HG03103 (cell line): ENCODE results near the gene ME1.
A peak's percentile ranks its signal among the peaks of the same experiment; 100 is the strongest.
"Not testable (repeated sequence)": the region's sequence is repeated elsewhere in the genome, so short reads cannot be mapped to it uniquely, and the experiment has no call there.

Source experiments
- ATAC-seq: cut with Tn5 transposase; IDR thresholded peaks from one replicate; pipeline ENCODE4 v1.9.1; 2021; ENCODE audit warnings: low read depth; ENCODE audit not compliant: unreplicated experiment

Gene ME1

GRCh38 chr6:83430611-83431544 lies at the start of gene ME1:
ME1 (minus strand) TSS chr6:83431051; CDS start chr6:83430954, 97 bp downstream.
- ATAC-seq = peak; percentile 69

GRCh38 chr6:83480470-83480869 lies 49.6 kb upstream of the ME1 start:
- ATAC-seq = no peak

GRCh38 chr6:83479389-83479788 lies 48.5 kb upstream of the ME1 start:
- no peak for ATAC-seq

GRCh38 chr6:83476971-83477370 lies 46.1 kb upstream of the ME1 start:
- ATAC-seq = no peak

DNA sequence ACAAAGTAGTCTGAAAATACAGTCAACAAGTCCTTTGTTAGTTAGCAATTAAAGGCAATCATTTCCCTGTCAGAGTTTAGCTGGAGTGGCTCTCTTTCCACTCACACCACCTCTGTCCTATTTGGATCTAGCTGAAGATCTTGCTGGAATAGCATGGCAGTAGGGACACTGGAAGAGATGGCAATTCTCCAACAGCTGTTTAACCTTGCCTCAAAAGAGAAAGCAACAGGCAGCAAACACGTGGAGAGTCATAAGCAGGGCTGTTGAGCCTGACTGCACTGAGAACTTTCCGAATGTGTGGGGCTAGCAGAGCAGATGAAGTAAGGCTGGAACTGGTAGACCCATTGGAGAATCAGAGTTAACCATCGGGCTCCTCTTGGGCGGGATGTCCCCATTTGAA lies 43.5 kb upstream of the ME1 start:
- no peak for ATAC-seq

GRCh38 chr6:83472767-83473166 lies 41.9 kb upstream of the ME1 start:
- ATAC-seq = no peak

- ATAC-seq = no peak
Measured at GRCh38 chr6:83470587-83470986, 39.7 kb upstream of the ME1 start.

DNA sequence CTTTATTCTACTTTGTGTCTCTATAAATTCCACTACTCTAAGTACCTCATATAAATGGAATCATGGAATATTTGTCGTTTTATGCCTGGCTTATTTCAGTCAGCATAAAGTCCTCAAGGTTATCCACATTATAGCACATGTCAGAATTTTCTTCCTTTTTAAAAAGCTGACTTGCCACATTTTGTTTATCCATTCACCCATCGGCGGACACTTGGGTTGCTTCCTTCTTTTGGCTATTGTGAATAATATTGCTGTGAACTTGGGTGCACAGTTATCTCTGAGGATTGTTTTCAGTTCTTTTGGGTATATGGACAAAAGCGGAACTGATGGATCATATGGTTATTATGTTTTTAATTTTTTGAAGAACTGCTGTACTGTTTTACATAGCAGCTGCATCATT lies 39.1 kb upstream of the ME1 start:
- ATAC-seq = no peak

DNA sequence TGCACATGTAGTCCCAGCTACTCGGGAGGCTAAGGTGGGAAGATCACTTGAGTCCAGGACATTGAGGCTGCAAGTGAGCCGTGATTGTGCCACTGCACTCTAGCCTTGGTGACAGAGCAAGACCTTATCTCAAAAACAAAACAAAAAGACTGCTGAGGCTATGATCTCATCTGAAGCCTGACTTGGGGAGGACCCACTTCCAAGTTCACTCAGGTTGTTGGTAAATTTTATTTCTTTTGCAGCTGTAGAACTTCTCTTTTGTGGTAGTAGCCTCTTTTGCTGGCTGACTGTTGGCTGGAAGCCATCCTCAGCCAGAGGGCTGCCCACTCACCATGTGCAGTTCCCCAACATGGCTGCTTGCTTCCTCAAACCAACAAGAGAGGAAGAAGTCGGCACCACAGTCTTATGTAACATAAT lies 36.8 kb upstream of the ME1 start:
- no peak for ATAC-seq

DNA sequence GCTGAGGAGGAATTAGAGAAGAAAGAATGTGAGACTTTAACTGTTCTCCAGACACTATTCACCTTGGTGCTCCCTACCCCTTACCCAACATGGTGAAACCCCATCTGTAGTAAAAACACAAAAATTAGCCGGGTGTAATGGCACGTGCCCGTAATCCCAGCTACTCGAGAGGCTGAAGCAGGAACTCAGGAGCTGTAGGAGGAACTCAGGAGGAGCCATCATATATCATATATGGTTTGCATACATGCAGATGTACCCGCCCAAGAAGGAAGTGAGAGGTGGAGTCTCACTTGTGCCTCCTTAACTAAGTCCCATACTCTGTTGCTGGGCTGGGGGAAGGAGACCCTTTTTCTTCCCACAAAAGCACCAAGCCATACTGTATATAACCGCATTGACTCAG lies 35.5 kb upstream of the ME1 start:
- no peak for ATAC-seq

DNA sequence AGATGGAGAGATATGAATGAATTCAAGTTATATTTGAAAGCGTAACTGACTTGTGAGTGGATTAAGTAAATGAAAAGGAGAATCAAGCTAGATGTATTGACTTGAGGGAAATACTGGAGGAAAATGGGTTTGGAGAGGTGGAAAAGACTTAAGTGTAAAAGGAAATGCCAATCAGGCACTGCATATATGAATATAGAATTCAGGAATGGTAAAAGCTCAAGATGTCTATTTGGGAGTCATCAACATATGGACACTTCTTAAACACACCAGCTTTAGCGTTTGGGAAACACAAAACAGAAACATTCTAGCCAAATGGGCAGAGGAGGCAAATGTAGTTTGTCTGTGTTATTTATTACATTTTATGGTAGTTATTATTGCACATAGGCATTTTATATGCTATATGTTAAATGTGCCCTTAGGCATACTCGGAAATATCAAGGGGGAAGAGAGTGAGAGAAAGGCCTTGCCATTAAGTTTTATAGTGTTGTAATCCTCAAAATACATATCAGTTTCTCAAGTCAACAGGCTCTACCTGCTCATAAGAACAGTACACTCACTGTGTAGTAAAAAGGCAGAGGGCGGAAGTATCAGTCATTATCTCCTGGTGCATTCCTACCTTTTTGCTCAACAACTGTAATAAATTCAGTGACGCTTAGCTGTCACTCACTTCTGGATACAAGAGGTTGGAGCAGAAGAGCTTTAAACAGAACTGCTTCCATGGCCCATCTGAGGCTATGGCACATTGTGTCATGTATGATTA lies 33.7 kb upstream of the ME1 start:
- no peak for ATAC-seq

DNA sequence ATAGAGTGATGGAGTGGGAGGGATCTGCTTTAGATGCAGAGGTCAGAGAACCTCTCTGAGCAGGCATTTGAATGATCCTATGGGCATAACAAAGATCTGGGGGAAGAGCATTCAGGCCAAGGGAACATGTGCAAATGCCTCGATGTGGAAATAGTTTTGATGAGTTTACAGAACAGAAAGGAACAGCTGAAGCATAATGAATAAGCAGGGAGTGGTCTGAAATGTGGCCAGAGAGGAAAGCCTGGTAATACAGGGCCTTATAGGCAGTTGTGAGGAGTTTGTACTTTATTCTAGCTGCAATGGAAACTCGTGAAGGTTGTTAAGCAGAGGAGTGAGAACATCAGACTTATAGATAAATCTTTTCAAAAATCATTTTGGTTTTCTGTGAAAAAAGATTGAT lies 33.0 kb upstream of the ME1 start:
- no peak for ATAC-seq

DNA sequence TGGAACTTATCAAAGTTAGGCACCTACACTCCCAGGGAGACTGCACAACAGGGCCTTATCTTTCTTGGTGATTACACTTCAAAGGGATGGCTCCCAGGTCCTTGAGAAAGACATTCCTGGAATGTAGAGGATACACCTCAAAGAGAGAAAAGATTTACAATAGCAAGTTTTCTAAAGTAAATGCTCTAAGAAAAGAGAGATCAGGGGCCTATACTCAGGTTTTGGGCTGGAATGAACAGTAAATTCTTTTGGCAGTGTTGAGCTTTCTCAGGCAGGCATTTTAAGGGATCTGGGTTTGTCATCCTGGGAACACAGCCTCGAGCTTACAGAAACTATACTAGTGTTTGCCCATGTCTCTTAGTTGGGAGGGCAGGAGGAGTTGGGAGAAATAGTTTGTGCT lies 31.7 kb upstream of the ME1 start:
- ATAC-seq = no peak

DNA sequence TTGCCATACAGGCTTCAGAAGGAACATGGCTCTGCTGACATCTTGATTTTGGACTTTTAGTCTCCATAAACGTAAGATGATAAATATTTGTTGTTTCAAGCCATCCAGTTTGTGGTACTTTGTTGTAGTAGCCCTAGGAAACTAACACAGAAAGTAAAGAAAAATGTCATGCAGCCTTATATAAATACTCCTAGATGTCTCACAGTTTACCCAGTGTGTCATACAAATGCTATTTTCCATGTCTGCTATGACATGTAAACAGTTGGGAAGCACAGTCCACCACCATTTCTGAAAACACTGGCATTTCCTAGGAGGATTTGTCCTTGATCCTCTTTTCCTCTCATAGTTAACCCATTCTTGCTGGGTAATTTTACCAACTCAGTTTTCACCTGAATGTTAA lies 30.6 kb upstream of the ME1 start:
- no peak for ATAC-seq

DNA sequence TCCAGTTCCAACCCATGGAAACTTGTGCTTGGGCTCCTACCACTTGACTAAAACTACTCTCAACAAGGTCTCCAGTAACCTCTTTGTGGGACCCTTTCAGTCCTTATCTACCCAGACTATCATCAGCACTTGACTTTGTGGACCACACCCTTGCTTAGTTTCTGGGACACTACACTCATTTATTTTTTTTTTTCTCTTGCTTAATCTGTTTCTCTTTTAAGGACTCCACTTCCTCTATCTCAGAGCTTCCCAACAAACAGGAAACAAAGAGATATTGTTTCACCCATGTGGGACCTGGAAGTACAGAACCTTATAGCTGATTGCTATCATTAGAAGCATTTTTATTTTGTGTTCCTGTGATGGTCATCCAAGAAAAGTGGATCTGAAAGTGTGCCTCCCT lies 28.8 kb upstream of the ME1 start:
- no peak for ATAC-seq

GRCh38 chr6:83450015-83450414 lies 19.2 kb upstream of the ME1 start:
- not testable (repeated sequence) for ATAC-seq

DNA sequence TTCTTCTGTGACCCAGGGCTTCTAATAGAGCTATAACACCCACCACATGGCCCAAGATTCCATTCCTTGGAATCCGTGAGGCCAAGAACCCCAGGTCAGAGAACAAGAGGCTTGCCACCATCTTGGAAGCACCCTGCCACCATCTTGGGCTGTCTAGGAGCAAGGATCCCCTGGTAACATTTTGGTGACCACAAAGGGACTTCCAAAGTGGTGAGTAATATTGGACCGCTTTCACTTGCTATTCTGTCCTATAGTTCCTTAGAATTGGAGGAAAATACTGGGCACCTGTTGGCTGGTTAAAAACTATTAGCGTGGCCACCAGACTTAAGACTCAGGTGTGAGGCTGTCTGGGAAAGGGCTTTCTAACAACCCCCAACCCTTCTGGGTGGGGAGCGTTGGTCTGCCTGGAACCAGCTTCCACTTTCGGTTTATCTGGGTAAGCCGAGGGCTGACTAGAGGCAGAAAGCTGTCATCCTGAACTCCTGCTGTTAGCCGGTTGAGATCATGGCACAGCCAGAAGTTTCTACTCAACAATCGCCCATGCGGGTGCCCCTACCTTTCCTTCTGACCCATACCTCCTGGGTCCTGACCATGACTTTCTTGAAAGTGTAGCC lies 13.3 kb upstream of the ME1 start:
- ATAC-seq = not testable (repeated sequence)

DNA sequence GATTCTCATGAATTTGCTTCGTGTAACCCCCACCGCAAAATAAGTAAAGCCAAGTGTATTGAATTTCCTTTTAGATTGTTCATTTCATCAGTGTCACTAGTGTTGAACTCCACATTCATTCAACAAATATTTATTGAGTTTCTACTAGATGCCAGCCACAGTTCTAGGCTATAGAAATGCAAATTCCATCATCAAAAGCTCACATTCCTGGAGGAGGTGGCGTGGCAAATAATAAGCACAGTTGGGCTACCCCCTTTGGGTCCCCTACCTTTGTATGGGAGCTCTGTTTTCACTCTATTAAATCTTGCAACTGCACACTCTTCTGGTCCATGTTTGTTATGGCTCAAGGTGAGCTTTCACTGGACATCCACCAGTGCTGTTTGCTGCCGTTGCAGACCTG lies 12.7 kb upstream of the ME1 start:
- no peak for ATAC-seq

GRCh38 chr6:83442752-83443151 lies 11.9 kb upstream of the ME1 start:
- ATAC-seq = no peak

- no peak for ATAC-seq
Measured at GRCh38 chr6:83439201-83439600, 8.3 kb upstream of the ME1 start.

GRCh38 chr6:83436674-83437073 lies 5.8 kb upstream of the ME1 start:
- ATAC-seq = no peak
